K562 (cell line): Measurements from ENCODE around the gene TMEM45A. TPM values are rescaled to one million over a fixed set of nuclear protein-coding genes. Genes with fewer than 3 reads are reported as not detected.

Experiments
- ATAC-seq: fragments of 200-7000 bp; cut with Tn5 transposase; 3 replicates; pipeline ENCODE4 v1.9.1; 2020; ENCODE audit warnings: moderate library complexity
- BruUV-seq: library from RNA; stranded (reverse); fragments of 400-500 nt; replicated peaks from 2 replicates; lab custom pipeline; 2021; lab: Mats Ljungman, UMichigan
- CTCF ChIA-PET: fragments of 300-600 bp; formaldehyde crosslinking; extraction: SDS; loops from one replicate; lab custom pipeline; 2021; ENCODE audit warnings: low intra/inter-chr PET ratio; lab: Yijun Ruan, JAX
- POLR2A ChIA-PET: fragments of 300-600, 350-650 bp; sonication (Branson Sonifier 250); formaldehyde crosslinking; extraction: SDS; loops from one replicate; lab custom pipeline; 2021; ENCODE audit warnings: antibody characterized with exemption, inconsistent platforms; lab: Yijun Ruan, JAX
- DNase-seq, 4 experiments: peaks; one replicate each; pipeline versions ENCODE4 v3.0.0 to v3.0.0-alpha.2; 2011 to 2018; ENCODE audit warnings: low spot score in 3 of 4, mixed read lengths in 3 of 4; ENCODE audit errors: extremely low read depth in 1 of 4
- FAIRE-seq: peaks from 2 replicates; lab custom pipeline; 2011; peaks lifted over from hg19 to GRCh38; lab: Jason Lieb, UNC
- H2AFZ ChIP-seq: 2 replicates; pipeline ENCODE4 v1.6.0; 2011; ENCODE audit warnings: low read depth, low read length, control low read depth, inconsistent platforms
- H3K27ac ChIP-seq: fragments of 200-600 bp; 3 replicates; pipeline ENCODE4 v1.8.0; 2011; ENCODE audit warnings: low read depth, mild to moderate bottlenecking, control low read depth, inconsistent platforms, low read length, moderate library complexity, mixed read lengths; ENCODE audit errors: extremely low read depth
- H3K27me3 ChIP-seq, 2 experiments: fragments of 300-600 bp in 1 of 2; 2 replicates in 1 of 2; 3 replicates in 1 of 2; pipeline versions ENCODE4 v1.6.0 to v1.8.0; 2011; ENCODE audit warnings: inconsistent platforms in 2 of 2, low read length in 2 of 2, mild to moderate bottlenecking in 1 of 2, mixed read lengths in 1 of 2, moderate library complexity in 1 of 2; ENCODE audit not compliant: control insufficient read depth in 2 of 2, insufficient read depth in 2 of 2
- H3K36me3 ChIP-seq: fragments of 300-600 bp; 3 replicates; pipeline ENCODE4 v1.8.0; 2011; ENCODE audit warnings: mild to moderate bottlenecking, low read length, inconsistent platforms; ENCODE audit not compliant: control insufficient read depth, insufficient read depth
- H3K4me1 ChIP-seq, 2 experiments: fragments of 200-600 bp in 1 of 2; replicated peaks in 1 of 2; 2 replicates in 1 of 2; 3 replicates in 1 of 2; pipeline versions ENCODE4 v1.5.1 to v1.8.0; 2011; ENCODE audit warnings: inconsistent platforms in 2 of 2, low read length in 2 of 2, mild to moderate bottlenecking in 1 of 2, mixed read lengths in 1 of 2, moderate library complexity in 1 of 2; ENCODE audit not compliant: control insufficient read depth in 2 of 2, insufficient read depth in 2 of 2
- H3K4me2 ChIP-seq: 2 replicates; pipeline ENCODE4 v1.6.1; 2011; ENCODE audit warnings: low read length, control low read depth, inconsistent platforms, mixed read lengths; ENCODE audit not compliant: insufficient read depth
- H3K4me3 ChIP-seq: fragments of 200-600 bp; sonication (generic), shearing (Covaris generic); 2 replicates; pipeline ENCODE4 v1.5.1; 2016; ENCODE audit warnings: control low read depth, inconsistent platforms
- H3K79me2 ChIP-seq: fragments of 200-600 bp; 3 replicates; pipeline ENCODE4 v1.8.0; 2011; ENCODE audit warnings: low read length, inconsistent platforms; ENCODE audit not compliant: control insufficient read depth, insufficient read depth
- H3K9ac ChIP-seq, 2 experiments: 2 replicates each; pipeline versions ENCODE4 v1.6.0 to v1.6.1; 2011; ENCODE audit warnings: low read depth in 2 of 2, low read length in 2 of 2, control low read depth in 1 of 2, inconsistent platforms in 1 of 2, mild to moderate bottlenecking in 1 of 2, mixed read lengths in 1 of 2; ENCODE audit not compliant: insufficient read depth in 1 of 2
- H3K9me1 ChIP-seq: one replicate; pipeline ENCODE4 v1.6.0; 2011; ENCODE audit warnings: inconsistent platforms, mild to moderate bottlenecking, low read length, moderate library complexity; ENCODE audit not compliant: control insufficient read depth, insufficient read depth
- H3K9me3 ChIP-seq: replicated peaks from 2 replicates; pipeline ENCODE4 v1.5.1; 2011; ENCODE audit warnings: low read depth, low read length, inconsistent platforms; ENCODE audit not compliant: control insufficient read depth, insufficient read depth
- H4K20me1 ChIP-seq: replicated peaks from 2 replicates; pipeline ENCODE4 v1.6.1; 2011; ENCODE audit warnings: low read length, inconsistent platforms, mixed read lengths; ENCODE audit not compliant: control insufficient read depth, insufficient read depth
- GTF2F1 ChIP-seq: IDR thresholded peaks from 2 replicates; pipeline ENCODE4 v1.6.1; 2011; ENCODE audit warnings: low read depth, low read length, improper control_type of control experiment
- HDAC1 ChIP-seq, 2 experiments: fragments of 450-650 bp; IDR thresholded peaks; 2 replicates each; pipeline ENCODE4 v1.6.1; 2016 to 2017; ENCODE audit warnings: inconsistent platforms in 1 of 2, mild to moderate bottlenecking in 1 of 2, moderate library complexity in 1 of 2
- JUND ChIP-seq, 2 experiments: IDR thresholded peaks; 2 replicates in 1 of 2; 3 replicates in 1 of 2; pipeline ENCODE4 v1.6.1; 2011; ENCODE audit warnings: borderline replicate concordance in 2 of 2, low read depth in 2 of 2, low read length in 2 of 2, improper control_type of control experiment in 1 of 2, missing biosample characterization in 1 of 2, missing genetic modification characterization in 1 of 2, missing genetic modification reagents in 1 of 2
- KLF6 ChIP-seq: fragments of 250-450 bp; sonication (Bioruptor Pico); IDR thresholded peaks from 2 replicates; pipeline ENCODE4 v1.4.0; 2020; ENCODE audit warnings: mild to moderate bottlenecking, moderate library complexity, borderline replicate concordance
- MAFK ChIP-seq: IDR thresholded peaks from 2 replicates; pipeline ENCODE4 v1.6.1; 2011; ENCODE audit warnings: low read length, improper control_type of control experiment
- NR2C2 ChIP-seq, 2 experiments: fragments of 200-800 bp in 1 of 2; sonication (Bioruptor generic) in 1 of 2; sonication (generic) in 1 of 2; formaldehyde crosslinking in 1 of 2; IDR thresholded peaks; 2 replicates each; pipeline versions ENCODE4 v1.6.1 to v1.8.0; 2016 to 2022; ENCODE audit warnings: mild to moderate bottlenecking in 1 of 2, missing compliant biosample characterization in 1 of 2, missing genetic modification characterization in 1 of 2, missing genetic modification reagents in 1 of 2
- PML ChIP-seq: IDR thresholded peaks from 2 replicates; pipeline ENCODE4 v1.6.1; 2012; ENCODE audit warnings: low read length, inconsistent platforms
- RCOR1 ChIP-seq, 2 experiments: IDR thresholded peaks; 2 replicates each; pipeline ENCODE4 v1.6.1; 2012; ENCODE audit warnings: low read depth in 2 of 2, low read length in 2 of 2, borderline replicate concordance in 1 of 2, improper control_type of control experiment in 1 of 2
- TSC22D4 ChIP-seq: fragments of 450-650 bp; IDR thresholded peaks from 2 replicates; pipeline ENCODE4 v1.6.1; 2016; ENCODE audit warnings: missing genetic modification characterization, missing biosample characterization, control low read depth
- ZNF316 ChIP-seq: fragments of 450-650 bp; IDR thresholded peaks from 2 replicates; pipeline ENCODE4 v1.6.1; 2016
- WGBS: fragments of 100-300 bp; shearing (Covaris generic); methylation state at CpG from one replicate; pipeline ENCODE4 v1.1.6; 2016; ENCODE audit warnings: low coverage, mixed read lengths; ENCODE audit not compliant: insufficient coverage; ENCODE audit errors: missing lambda C conversion rate; 5-methylcytosine and 5-hydroxymethylcytosine counted together
- in situ Hi-C: fragments of 300-500 bp; cut with MboI; formaldehyde crosslinking; loops from 4 replicates; pipeline ENCODE4 v1.15.0; 2018; ENCODE audit warnings: inconsistent platforms, mixed read lengths
- intact Hi-C: fragments of 100-400 bp; cut with micrococcal nuclease; formaldehyde crosslinking; loops from 2 replicates; pipeline ENCODE4 v1.14.2; 2022
- polyA plus RNA-seq, 8 experiments: library from polyadenylated mRNA; depleted of rRNA in 4 of 8; stranded (reverse) in 5 of 8; unstranded in 3 of 8; fragments of >200 nt; fragmentation: Nextera tagmentation in 2 of 8; fragmentation: Illumina TruSeq in 1 of 8; extraction: Ambion mirVana in 2 of 8; extraction: Trizol in 1 of 8; gene quantifications; 2 replicates each; pipeline versions ENCODE4 v1.2.1 to v1.2.3, GENCODE V29; 2011 to 2014; ENCODE audit warnings: inconsistent platforms in 1 of 8, missing spikeins in 1 of 8
- total RNA-seq, 7 experiments: library from RNA; depleted of rRNA in 6 of 7; stranded (reverse); fragments of >200 nt in 6 of 7; fragmentation: Illumina TruSeq in 2 of 7; extraction: Trizol in 2 of 7; gene quantifications; 2 replicates each; pipeline versions ENCODE4 v1.2.1 to v1.2.3, GENCODE V29; 2011 to 2021; ENCODE audit warnings: low replicate concordance in 1 of 7

Gene TMEM45A
- total and polyA plus RNA-seq, 9 of the 15 experiments (the other 6 are each of a cell fraction or from before 2014, with no cell fraction given) = 0.41 to 4.1 (median 0.95) TPM

GRCh38 chr3:100531093-100531492 is 38.7 kb downstream of the TMEM45A start:
- H3K36me3 ChIP-seq = no peaks in the 10 kb centered on the region
- no peak overlapping the region for H2AFZ ChIP-seq
- no TSS peak for BruUV-seq
- H3K27ac ChIP-seq = no peak overlapping the region
- DNase-seq (no peak), FAIRE-seq (no peak), ATAC-seq (no peak)
- no peak overlapping the region for H3K4me2 ChIP-seq
- no peaks in the 10 kb centered on the region; a peak in 2 of 5 replicates for H3K4me1 ChIP-seq
- POLR2A ChIA-PET = no interaction called here
- in situ Hi-C loops = no loop called here
- CTCF ChIA-PET = no interaction called here
- H4K20me1 ChIP-seq = no peaks in the 10 kb centered on the region
- WGBS = 4% methylated on average over 3 of the region's 3 CpGs
- H3K79me2 ChIP-seq = no peaks in the 10 kb centered on the region
- H3K27me3 ChIP-seq = no peaks in the 10 kb centered on the region; a peak in 1 of 5 replicates
- H3K9ac ChIP-seq = no peak overlapping the region
- no peak for TF ChIP-seq HDAC1 (IDR thresholded peaks at IDR 0.05)
- TF ChIP-seq MAFK = peak; percentile 21; the same call in 1 of the 2 replicates
- peak; percentile 66 for TF ChIP-seq ZNF316
- no peaks in the 10 kb centered on the region for H3K9me3 ChIP-seq
- intact Hi-C loops = no loop called here
- no peak overlapping the region for H3K4me3 ChIP-seq
- H3K9me1 ChIP-seq = no peaks in the 10 kb centered on the region

DNA sequence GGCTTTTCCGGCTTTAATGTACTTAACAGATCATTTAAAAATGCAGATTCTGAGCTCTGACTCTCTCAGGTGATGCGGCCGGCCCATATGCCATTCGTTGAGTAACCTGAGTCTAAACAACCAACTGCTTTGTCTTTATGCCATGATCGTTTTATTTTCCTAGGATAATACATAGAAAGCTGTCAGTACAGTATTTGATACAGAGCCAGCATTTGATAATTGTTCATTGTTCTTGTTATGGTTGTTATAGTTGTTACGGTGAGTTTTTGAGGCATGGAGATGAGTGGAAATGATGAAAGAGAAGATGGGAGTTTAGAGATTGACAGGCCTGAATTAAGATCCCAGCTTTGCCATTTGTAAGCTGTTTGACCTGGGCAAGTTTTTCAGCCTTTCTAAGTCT is 40.0 kb downstream of the TMEM45A start:
- H4K20me1 ChIP-seq = no peaks in the 10 kb centered on the region
- ATAC-seq = no peak
- WGBS = 12% methylated on average over 6 of the region's 6 CpGs
- no peaks in the 10 kb centered on the region for H3K36me3 ChIP-seq
- H3K9me1 ChIP-seq = no peaks in the 10 kb centered on the region
- intact Hi-C loops = no loop called here
- no peak overlapping the region for H2AFZ ChIP-seq
- ChIA-PET POLR2A (no interaction called here), CTCF (no interaction called here)
- H3K79me2 ChIP-seq = no peaks in the 10 kb centered on the region
- no peaks in the 10 kb centered on the region; a peak in 2 of 5 replicates for H3K4me1 ChIP-seq
- no peak for FAIRE-seq
- DNase-seq = no peak
- H3K27me3 ChIP-seq = no peaks in the 10 kb centered on the region; a peak in 1 of 5 replicates
- no peak overlapping the region for H3K27ac ChIP-seq
- H3K4me2 ChIP-seq = no peak overlapping the region
- H3K4me3 ChIP-seq = no peak overlapping the region
- BruUV-seq = no TSS peak
- in situ Hi-C loops = no loop called here
- H3K9ac ChIP-seq = no peak overlapping the region
- no peak for TF ChIP-seq PML
- TF ChIP-seq RCOR1 (IDR thresholded peaks at IDR 0.05; ENCODE audit: borderline replicate concordance in 1 of 2, low read depth in 2 of 2, low read length in 2 of 2) = no peak
- TF ChIP-seq JUND (IDR thresholded peaks at IDR 0.05; ENCODE audit: borderline replicate concordance, low read depth, low read length) = no peak
- no peak for TF ChIP-seq JUND (tag; IDR thresholded peaks at IDR 0.05; ENCODE audit: borderline replicate concordance, low read depth, low read length)
- TF ChIP-seq NR2C2 (CRISPR knock-in tag; IDR thresholded peaks at IDR 0.05) = no peak
- no peak for TF ChIP-seq NR2C2 (tag; IDR thresholded peaks at IDR 0.05)
- no peak for TF ChIP-seq TSC22D4 (tag)
- no peak for TF ChIP-seq KLF6 (CRISPR knock-in tag)
- TF ChIP-seq GTF2F1 = no peak
- no peaks in the 10 kb centered on the region for H3K9me3 ChIP-seq
